Endothelial cell of umbilical vein (primary cell): ENCODE measurements around the gene XKRX. TPM values are rescaled to one million over a fixed set of nuclear protein-coding genes. Genes with fewer than 3 reads are reported as not detected.

Experiments
- BruUV-seq: library from RNA; stranded (reverse); fragments of 400-500 nt; replicated peaks from 2 replicates; lab custom pipeline; 2021; lab: Mats Ljungman, UMichigan
- CTCF ChIA-PET: fragments of 300-600, 350-600 bp; sonication (Branson Sonifier 250); formaldehyde crosslinking; loops from one replicate; lab custom pipeline; 2021; ENCODE audit warnings: antibody characterized with exemption, inconsistent platforms; lab: Charles Lee
- POLR2A ChIA-PET: fragments of 300-600, 350-600 bp; sonication (Branson Sonifier 250); formaldehyde crosslinking; loops from one replicate; lab custom pipeline; 2021; ENCODE audit warnings: antibody characterized with exemption, inconsistent platforms; lab: Charles Lee
- DNase-seq: peaks from one replicate; pipeline ENCODE4 v3.0.0-alpha.2; 2011; ENCODE audit warnings: low read depth, low spot score
- FAIRE-seq: peaks from 2 replicates; lab custom pipeline; 2011; peaks lifted over from hg19 to GRCh38; lab: Jason Lieb, UNC
- H2AFZ ChIP-seq: 2 replicates; pipeline ENCODE4 v1.6.0; 2012; ENCODE audit warnings: low read depth, low read length, control low read depth, inconsistent platforms
- H3K27ac ChIP-seq: 2 replicates; pipeline ENCODE4 v1.5.1; 2011; ENCODE audit warnings: low read depth, mild to moderate bottlenecking, control low read depth, low read length, moderate library complexity; ENCODE audit not compliant: insufficient read depth
- H3K27me3 ChIP-seq, 2 experiments: 2 replicates each; pipeline versions ENCODE4 v1.6.0 to v1.6.1; 2011; ENCODE audit warnings: low read length in 2 of 2, mixed read lengths in 1 of 2; ENCODE audit not compliant: control insufficient read depth in 2 of 2, insufficient read depth in 2 of 2
- H3K36me3 ChIP-seq, 2 experiments: 2 replicates in 1 of 2; 3 replicates in 1 of 2; pipeline ENCODE4 v1.5.1; 2011; ENCODE audit warnings: low read length in 2 of 2, mild to moderate bottlenecking in 1 of 2, moderate library complexity in 1 of 2; ENCODE audit not compliant: control insufficient read depth in 2 of 2, insufficient read depth in 2 of 2; ENCODE audit errors: extremely low read depth in 1 of 2
- H3K4me1 ChIP-seq: 3 replicates; pipeline ENCODE4 v1.5.1; 2011; ENCODE audit warnings: mild to moderate bottlenecking, low read length; ENCODE audit not compliant: control insufficient read depth, insufficient read depth; ENCODE audit errors: extremely low read depth
- H3K4me2 ChIP-seq: 2 replicates; pipeline ENCODE4 v1.6.1; 2011; ENCODE audit warnings: low read length, control low read depth, mixed read lengths; ENCODE audit not compliant: insufficient read depth
- H3K4me3 ChIP-seq, 3 experiments: fragments of 200-600 bp in 1 of 3; sonication (generic), shearing (Covaris generic) in 1 of 3; replicated peaks in 1 of 3; 2 replicates each; pipeline ENCODE4 v1.5.1; 2011 to 2016; ENCODE audit warnings: control low read depth in 3 of 3, low read length in 3 of 3, mild to moderate bottlenecking in 2 of 3, inconsistent platforms in 1 of 3, low read depth in 1 of 3, moderate library complexity in 1 of 3; ENCODE audit not compliant: insufficient read depth in 1 of 3
- H3K79me2 ChIP-seq: 2 replicates; pipeline ENCODE4 v1.6.0; 2012; ENCODE audit warnings: low read length, inconsistent platforms; ENCODE audit not compliant: control insufficient read depth, insufficient read depth
- H3K9ac ChIP-seq: replicated peaks from 2 replicates; pipeline ENCODE3; 2011; ENCODE audit warnings: low read length, control low read depth; ENCODE audit not compliant: insufficient read depth; ENCODE audit errors: extremely low read depth
- H3K9me1 ChIP-seq: replicated peaks from 3 replicates; pipeline ENCODE4 v1.6.0; 2011; ENCODE audit warnings: mild to moderate bottlenecking, low read length; ENCODE audit not compliant: control insufficient read depth, insufficient read depth; ENCODE audit errors: extremely low read depth
- H3K9me3 ChIP-seq: replicated peaks from 2 replicates; pipeline ENCODE4 v1.5.1; 2012; ENCODE audit warnings: low read length, inconsistent platforms; ENCODE audit not compliant: control insufficient read depth, insufficient read depth
- H4K20me1 ChIP-seq: replicated peaks from 2 replicates; pipeline ENCODE3; 2011; ENCODE audit warnings: mild to moderate bottlenecking, low read length; ENCODE audit not compliant: control insufficient read depth, insufficient read depth; ENCODE audit errors: extremely low read depth
- CTCF ChIP-seq, 2 donors: IDR thresholded peaks; 1 replicate in 1 of 2; 2 replicates in 1 of 2; pipeline ENCODE4 v1.5.1; 2011; ENCODE audit warnings: low read length in 2 of 2, mild to moderate bottlenecking in 2 of 2, moderate library complexity in 2 of 2, control low read depth in 1 of 2, inconsistent platforms in 1 of 2, low read depth in 1 of 2; ENCODE audit not compliant: insufficient read depth in 1 of 2; ENCODE audit errors: extremely low read depth in 1 of 2
- EZH2 ChIP-seq: IDR thresholded peaks from 2 replicates; pipeline ENCODE4 v1.6.1; 2012; ENCODE audit warnings: borderline replicate concordance, low read depth, mild to moderate bottlenecking, moderate library complexity, low read length, inconsistent platforms; ENCODE audit not compliant: severe bottlenecking
- FOS ChIP-seq: IDR thresholded peaks from 2 replicates; pipeline ENCODE4 v1.6.1; 2011; ENCODE audit warnings: mild to moderate bottlenecking, low read length, moderate library complexity, borderline replicate concordance; ENCODE audit not compliant: insufficient read depth
- GATA2 ChIP-seq: IDR thresholded peaks from 2 replicates; pipeline ENCODE4 v1.7.0; 2011; ENCODE audit warnings: low read depth, mild to moderate bottlenecking, moderate library complexity, mixed read lengths, low read length; ENCODE audit not compliant: insufficient read length, insufficient read depth
- JUN ChIP-seq: IDR thresholded peaks from 2 replicates; pipeline ENCODE4 v1.6.1; 2011; ENCODE audit warnings: borderline replicate concordance, low read depth; ENCODE audit not compliant: insufficient read length, insufficient read depth
- MAX ChIP-seq: IDR thresholded peaks from 2 replicates; pipeline ENCODE4 v1.6.1; 2011; ENCODE audit not compliant: insufficient read depth, insufficient read length
- MYC ChIP-seq: IDR thresholded peaks from one replicate; pipeline ENCODE4 v1.6.1; 2011; ENCODE audit warnings: mild to moderate bottlenecking, low read depth, low read length
- POLR2A ChIP-seq: IDR thresholded peaks from 2 replicates; pipeline ENCODE4 v1.6.1; 2012; ENCODE audit warnings: low read depth, mild to moderate bottlenecking, control low read depth, low read length
- POLR2AphosphoS5 ChIP-seq: IDR thresholded peaks from 2 replicates; pipeline ENCODE4 v1.6.1; 2012; ENCODE audit warnings: low read depth, mild to moderate bottlenecking, control low read depth, low read length, moderate library complexity; ENCODE audit not compliant: insufficient read depth
- dilution Hi-C: fragments of 300-500 bp; cut with MboI; formaldehyde crosslinking; loops from one replicate; pipeline ENCODE4 v1.15.0; 2019; ENCODE audit warnings: low sequenced_read_pairs; ENCODE audit not compliant: extremely low pct_ligation_motif_present
- intact Hi-C: fragments of 100-400 bp; cut with micrococcal nuclease; formaldehyde crosslinking; loops from one replicate; pipeline ENCODE4 v1.10.0; 2022
- polyA plus RNA-seq, 4 experiments: library from polyadenylated mRNA; depleted of rRNA in 3 of 4; stranded (reverse) in 3 of 4; unstranded in 1 of 4; fragments of >200 nt; gene quantifications; 2 replicates each; pipeline versions ENCODE4 v1.2.1 to v1.2.3, GENCODE V29; 2011 to 2012; ENCODE audit warnings: missing spikeins in 1 of 4
- total RNA-seq: library from RNA; stranded (reverse); gene quantifications from 2 replicates; pipeline ENCODE4 v1.2.3, GENCODE V29; 2021

The XKRX gene
- total and polyA plus RNA-seq, 2 donors (not counting 3 experiments of a cell fraction or from before 2014, with no cell fraction given): 0.33 to 0.88 TPM

- TF ChIP-seq FOS (no peak), MAX (no peak)
- FAIRE-seq (peak; percentile 48), DNase-seq (no peak)
- no peak overlapping the region for H3K4me2 ChIP-seq
- no peaks in the 10 kb centered on the region for H3K4me1 ChIP-seq
- no peaks in the 10 kb centered on the region for H3K9me3 ChIP-seq
- H3K4me3 ChIP-seq: no peak overlapping the region
- no peaks in the 10 kb centered on the region for H3K9me1 ChIP-seq
- no TSS peak for BruUV-seq
- H3K79me2 ChIP-seq: no peaks in the 10 kb centered on the region
- no peaks in the 10 kb centered on the region for H3K36me3 ChIP-seq
- POLR2A ChIA-PET: no interaction called here
- H3K27ac ChIP-seq: no peak overlapping the region
- no peaks in the 10 kb centered on the region for H4K20me1 ChIP-seq
- H3K27me3 ChIP-seq: no peaks in the 10 kb centered on the region
- H2AFZ ChIP-seq: no peak overlapping the region
- CTCF ChIA-PET: no interaction called here
- intact Hi-C loops: no loop called here
- dilution Hi-C loops: no loop called here
- no peak overlapping the region for H3K9ac ChIP-seq
Observed at GRCh38 chrX:100935767-100936166, 7.0 kb upstream of the XKRX start.

GRCh38 chrX:100931925-100932285, 3.2 kb upstream of the XKRX start:
- intact Hi-C loops: no loop called here
- FAIRE-seq: no peak
- TF ChIP-seq JUN: no peak
- TF ChIP-seq CTCF (IDR thresholded peaks at IDR 0.05; ENCODE audit: extremely low read depth in 1 of 2, insufficient read depth in 1 of 2, low read depth in 1 of 2, low read length in 2 of 2): no peak
- no peak for TF ChIP-seq FOS
- TF ChIP-seq POLR2A: no peak
- TF ChIP-seq GATA2: no peak
- TF ChIP-seq MYC: no peak
- TF ChIP-seq POLR2AphosphoS5: no peak
- TF ChIP-seq EZH2: no peak
- TF ChIP-seq MAX: no peak

More at GRCh38 chrX:100931925-100932285, 3.2 kb upstream of the XKRX start:
- Histone ChIP-seq H3K9me1 (no peaks in the 10 kb centered on the region), H3K4me1 (peaks cover 7% of the 10 kb centered on the region), H4K20me1 (no peaks in the 10 kb centered on the region), H3K79me2 (no peaks in the 10 kb centered on the region), H3K36me3 (no peaks in the 10 kb centered on the region), H3K9ac (no peak overlapping the region), H3K27me3 (no peaks in the 10 kb centered on the region), H2AFZ (no peak overlapping the region), H3K4me2 (no peak overlapping the region), H3K9me3 (no peaks in the 10 kb centered on the region), H3K4me3 (no peak overlapping the region), H3K27ac (no peak overlapping the region)
- ChIA-PET CTCF (interaction anchor here (0.6 kb wide), 1 partner anchor 10 kb away, joined by 3 read pairs; no protein-coding TSS in a partner anchor), POLR2A (no interaction called here)
- dilution Hi-C loops: no loop called here
- no peak for DNase-seq
- no TSS peak for BruUV-seq
